ENCODE results near the gene MPRIP. TPM values are rescaled to one million over a fixed set of nuclear protein-coding genes. Genes with fewer than 3 reads are reported as not detected.

Gene MPRIP
- total RNA-seq, 2 donors from 2014 or later: 204 to 207 TPM

DNA sequence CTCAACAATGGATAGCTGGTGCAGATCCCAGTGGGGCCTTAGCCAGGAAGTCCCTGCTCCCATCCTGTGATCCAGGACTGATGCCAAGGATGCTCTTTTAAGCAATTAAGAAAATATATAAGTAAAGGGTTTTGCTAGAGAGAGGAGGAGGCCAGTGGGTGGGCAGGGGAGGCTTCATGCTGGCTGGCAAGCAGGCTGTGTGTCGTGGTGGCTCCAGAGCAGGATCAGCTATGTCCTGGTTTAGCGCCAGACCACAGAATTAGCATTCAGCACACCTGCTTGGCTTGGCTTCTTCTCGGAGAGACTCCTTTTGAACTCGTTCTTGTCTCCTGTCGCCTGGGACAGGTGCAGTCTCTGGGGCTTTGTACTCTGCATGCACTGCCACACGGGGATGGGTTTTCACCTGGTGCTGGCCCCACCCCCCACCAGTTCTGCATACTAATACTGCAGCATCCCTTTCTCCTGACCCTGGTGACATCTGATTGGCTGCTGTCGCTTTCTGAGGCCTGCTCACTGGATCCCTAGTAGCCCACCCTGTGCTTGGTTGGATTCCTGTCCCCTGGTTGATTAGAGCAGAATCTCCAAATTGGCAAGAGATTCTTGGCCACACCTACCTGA lies 97.8 kb downstream of the MPRIP start:
- Mint-ChIP-seq H3K4me3 (no peak overlapping the region), H3K27ac (peak overlapping the region; percentile 38), H3K36me3 (ENCODE audit: low read depth) (peaks cover 55% of the 10 kb centered on the region), H3K9me3 (no peaks in the 10 kb centered on the region), H3K4me1 (peaks cover 8% of the 10 kb centered on the region), H3K27me3 (no peaks in the 10 kb centered on the region)
- ATAC-seq (replicated peaks): peak; percentile 26

DNA sequence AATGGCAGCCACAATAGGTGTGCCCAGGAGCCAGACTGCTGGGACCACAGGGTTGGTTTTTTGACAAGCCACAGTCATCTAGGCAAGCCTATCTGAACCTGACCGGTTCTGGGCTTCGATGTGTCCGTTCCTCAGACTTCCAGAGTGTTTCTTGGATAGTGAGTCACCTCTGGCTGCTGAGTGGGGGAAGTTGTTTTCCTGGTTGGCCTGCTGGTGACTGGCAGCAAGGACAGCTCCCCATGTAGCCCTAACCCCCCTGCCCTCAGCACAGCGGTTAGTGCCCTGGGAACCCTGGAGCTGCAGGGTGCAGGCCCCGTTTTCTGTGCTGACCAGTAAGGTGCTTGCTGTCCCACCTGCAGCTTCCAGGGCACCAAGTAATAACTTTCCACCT lies 98.3 kb downstream of the MPRIP start:
- no peak overlapping the region for H3K4me3 Mint-ChIP-seq
- no peaks in the 10 kb centered on the region for H3K9me3 Mint-ChIP-seq
- H3K27me3 Mint-ChIP-seq: no peaks in the 10 kb centered on the region
- H3K36me3 Mint-ChIP-seq (ENCODE audit: low read depth): peaks cover 60% of the 10 kb centered on the region
- peaks cover 9% of the 10 kb centered on the region for H3K4me1 Mint-ChIP-seq
- H3K27ac Mint-ChIP-seq: no peak overlapping the region
- ATAC-seq (replicated peaks): no peak

DNA sequence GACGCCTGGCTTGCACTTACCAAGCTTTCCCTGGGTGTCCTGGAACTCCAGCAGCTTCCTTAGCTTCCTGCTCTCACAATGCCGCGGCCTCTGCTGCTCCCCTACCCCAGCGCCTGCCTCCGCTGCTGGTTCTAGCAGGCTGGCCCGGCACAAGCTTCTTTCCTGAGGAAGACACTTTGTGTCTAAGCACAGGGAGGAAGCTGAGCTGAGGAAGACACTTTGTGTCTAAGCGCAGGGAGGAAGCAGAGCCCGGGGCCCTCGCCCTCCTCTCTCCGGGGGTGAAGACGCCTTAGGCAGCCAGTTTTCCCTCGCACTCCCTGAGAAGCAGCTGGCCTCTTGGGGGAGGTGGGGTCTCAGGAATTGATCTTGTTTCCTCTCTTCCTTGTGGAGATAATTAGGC lies 99.0 kb downstream of the MPRIP start:
- H3K9me3 Mint-ChIP-seq: no peaks in the 10 kb centered on the region
- ATAC-seq (replicated peaks): no peak
- peaks cover 12% of the 10 kb centered on the region for H3K4me1 Mint-ChIP-seq
- no peaks in the 10 kb centered on the region for H3K27me3 Mint-ChIP-seq
- H3K4me3 Mint-ChIP-seq: no peak overlapping the region
- peaks cover 67% of the 10 kb centered on the region for H3K36me3 Mint-ChIP-seq (ENCODE audit: low read depth)
- peak overlapping the region; percentile 91 for H3K27ac Mint-ChIP-seq

DNA sequence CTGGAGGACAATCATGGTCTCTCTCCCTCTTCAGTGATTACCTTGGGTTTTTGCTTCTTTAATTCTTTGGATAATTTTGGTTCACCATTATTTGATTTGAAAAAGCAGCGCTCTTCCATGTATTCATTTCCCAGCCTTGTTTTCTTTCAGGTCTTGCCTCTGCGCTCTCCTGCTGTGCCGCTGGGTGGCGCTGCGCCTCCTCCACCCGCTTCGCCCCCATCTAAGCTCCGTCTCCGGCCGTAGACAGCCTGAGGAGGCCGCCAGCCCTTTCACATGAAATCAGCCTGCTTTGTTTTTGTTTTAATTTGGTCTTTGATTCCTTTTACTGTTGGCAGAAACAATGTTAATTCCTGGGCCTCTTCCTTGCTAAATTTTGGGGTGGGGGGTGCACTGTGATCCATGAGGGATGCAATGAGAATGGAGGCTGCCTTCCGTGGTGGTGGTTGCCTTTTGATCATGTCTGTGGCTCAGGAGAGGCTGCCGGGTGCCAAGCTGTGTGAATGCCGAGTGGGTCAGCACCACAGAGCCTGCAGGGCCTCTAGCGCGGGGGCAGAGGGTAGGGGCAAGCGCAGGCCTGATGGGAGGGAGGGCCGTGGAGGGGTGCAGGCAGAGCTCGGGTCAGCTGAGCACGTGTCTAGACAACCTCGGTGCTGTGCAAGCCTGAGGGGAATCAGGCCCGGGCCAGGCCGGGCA lies 99.7 kb downstream of the MPRIP start:
- Mint-ChIP-seq H3K4me1 (peaks cover 19% of the 10 kb centered on the region), H3K4me3 (peak overlapping the region; percentile 29), H3K9me3 (no peaks in the 10 kb centered on the region), H3K27ac (peak overlapping the region; percentile 91), H3K36me3 (ENCODE audit: low read depth) (peaks cover 68% of the 10 kb centered on the region), H3K27me3 (no peaks in the 10 kb centered on the region)
- peak; percentile 54 for ATAC-seq (replicated peaks)

DNA sequence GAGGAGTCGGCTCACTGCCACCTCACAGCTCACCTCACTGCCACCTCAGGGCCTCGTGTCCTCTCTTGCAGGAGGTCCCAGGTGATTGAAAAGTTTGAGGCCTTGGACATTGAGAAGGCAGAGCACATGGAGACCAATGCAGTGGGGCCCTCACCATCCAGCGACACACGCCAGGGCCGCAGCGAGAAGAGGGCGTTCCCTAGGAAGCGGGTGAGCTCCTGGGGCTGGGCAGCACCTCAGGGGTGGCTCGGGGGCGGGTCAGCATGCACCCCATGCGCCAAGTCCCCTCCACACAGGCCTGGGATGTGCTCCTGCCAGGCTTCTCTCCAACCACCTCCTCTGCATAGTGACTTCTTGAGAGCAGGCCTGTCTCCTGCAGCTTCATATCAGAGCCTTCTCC lies 100.3 kb downstream of the MPRIP start:
- Mint-ChIP-seq H3K36me3 (ENCODE audit: low read depth) (peaks cover 68% of the 10 kb centered on the region), H3K27ac (peak overlapping the region; percentile 91), H3K9me3 (no peaks in the 10 kb centered on the region), H3K27me3 (no peaks in the 10 kb centered on the region), H3K4me1 (peaks cover 20% of the 10 kb centered on the region), H3K4me3 (no peak overlapping the region)
- no peak for ATAC-seq (replicated peaks)

DNA sequence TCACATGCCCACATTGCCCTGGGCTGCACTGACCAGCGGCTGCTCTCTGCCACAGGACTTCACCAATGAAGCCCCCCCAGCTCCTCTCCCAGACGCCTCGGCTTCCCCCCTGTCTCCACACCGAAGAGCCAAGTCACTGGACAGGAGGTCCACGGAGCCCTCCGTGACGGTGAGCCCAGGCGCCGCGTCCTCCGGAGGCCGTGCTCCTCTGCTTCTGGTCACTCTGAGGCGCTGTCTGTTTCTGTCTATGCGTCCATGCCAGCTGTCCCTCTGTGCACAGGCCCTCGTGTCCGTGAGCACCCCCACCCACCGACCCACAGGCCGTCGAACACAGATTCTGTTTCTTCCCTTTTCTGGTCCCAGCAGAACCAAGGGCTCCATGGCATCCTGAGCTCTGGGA lies 101.2 kb downstream of the MPRIP start:
- no peaks in the 10 kb centered on the region for H3K27me3 Mint-ChIP-seq
- no peak overlapping the region for H3K4me3 Mint-ChIP-seq
- ATAC-seq (replicated peaks): no peak
- peaks cover 68% of the 10 kb centered on the region for H3K36me3 Mint-ChIP-seq (ENCODE audit: low read depth)
- H3K27ac Mint-ChIP-seq: no peak overlapping the region
- peaks cover 24% of the 10 kb centered on the region for H3K4me1 Mint-ChIP-seq
- H3K9me3 Mint-ChIP-seq: no peaks in the 10 kb centered on the region

DNA sequence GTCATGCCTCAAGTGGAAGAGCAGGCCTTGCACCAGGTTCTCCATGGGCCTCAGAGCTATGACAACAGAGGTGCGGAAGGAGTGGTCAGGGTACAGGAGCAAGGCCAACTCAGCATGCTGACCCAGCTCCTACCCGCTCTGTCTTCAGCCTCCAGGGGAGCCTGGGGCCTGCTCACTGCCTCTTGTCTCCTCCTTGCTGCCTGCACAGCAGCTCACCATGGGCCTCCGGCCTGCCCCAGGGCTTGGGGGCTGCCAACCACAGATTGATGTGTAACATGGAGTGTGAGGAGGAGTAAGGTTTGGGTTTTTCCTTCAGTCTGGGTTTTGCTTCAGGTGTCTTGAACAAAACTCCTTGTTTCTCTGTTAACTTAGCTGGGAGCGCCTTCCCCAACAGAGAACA lies 101.8 kb downstream of the MPRIP start:
- no peaks in the 10 kb centered on the region for H3K27me3 Mint-ChIP-seq
- H3K4me3 Mint-ChIP-seq: no peak overlapping the region
- H3K4me1 Mint-ChIP-seq: peaks cover 24% of the 10 kb centered on the region
- ATAC-seq (replicated peaks): no peak
- peaks cover 68% of the 10 kb centered on the region for H3K36me3 Mint-ChIP-seq (ENCODE audit: low read depth)
- no peaks in the 10 kb centered on the region for H3K9me3 Mint-ChIP-seq
- no peak overlapping the region for H3K27ac Mint-ChIP-seq

DNA sequence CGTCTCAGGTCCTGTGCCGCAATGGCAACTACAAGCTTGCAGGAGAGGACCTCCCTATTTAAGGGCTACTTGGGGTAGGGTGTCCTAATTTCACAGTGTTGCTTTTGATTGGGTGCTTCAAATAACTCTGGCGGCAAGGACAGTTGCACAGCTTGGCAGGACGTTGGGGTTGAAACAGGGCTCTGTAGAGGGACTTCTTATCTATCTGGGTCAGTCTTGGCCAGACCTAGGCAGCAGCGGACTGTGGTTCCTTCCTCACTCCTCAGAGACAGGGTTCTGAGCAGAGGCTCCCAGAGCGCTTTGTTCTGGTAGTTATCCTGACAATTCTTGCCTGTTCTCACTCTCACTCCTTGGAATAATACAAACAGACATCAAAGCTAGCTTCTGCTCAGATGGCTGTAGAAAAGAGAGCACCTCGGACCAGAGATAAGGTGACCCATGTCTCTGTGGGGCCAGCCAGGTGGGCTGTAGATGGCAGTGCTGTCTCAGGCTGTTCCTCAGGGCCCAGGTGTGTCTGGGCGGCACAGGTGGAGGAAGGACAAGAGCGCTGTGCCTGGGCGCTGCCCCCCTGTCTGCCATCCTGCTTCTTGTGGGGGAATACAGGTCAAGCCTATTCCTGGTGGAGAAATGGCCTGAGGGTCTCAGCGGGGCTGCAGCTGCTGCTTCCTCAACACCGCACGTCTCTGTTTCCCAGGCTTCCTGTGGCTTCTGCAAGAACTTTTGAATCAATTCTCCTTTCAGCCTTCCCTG lies 102.8 kb downstream of the MPRIP start:
- no peak for ATAC-seq (replicated peaks)
- H3K4me1 Mint-ChIP-seq: peaks cover 28% of the 10 kb centered on the region
- H3K27me3 Mint-ChIP-seq: no peaks in the 10 kb centered on the region
- H3K4me3 Mint-ChIP-seq: no peak overlapping the region
- no peaks in the 10 kb centered on the region for H3K9me3 Mint-ChIP-seq
- peak overlapping the region; percentile 83 for H3K27ac Mint-ChIP-seq
- peaks cover 74% of the 10 kb centered on the region for H3K36me3 Mint-ChIP-seq (ENCODE audit: low read depth)

DNA sequence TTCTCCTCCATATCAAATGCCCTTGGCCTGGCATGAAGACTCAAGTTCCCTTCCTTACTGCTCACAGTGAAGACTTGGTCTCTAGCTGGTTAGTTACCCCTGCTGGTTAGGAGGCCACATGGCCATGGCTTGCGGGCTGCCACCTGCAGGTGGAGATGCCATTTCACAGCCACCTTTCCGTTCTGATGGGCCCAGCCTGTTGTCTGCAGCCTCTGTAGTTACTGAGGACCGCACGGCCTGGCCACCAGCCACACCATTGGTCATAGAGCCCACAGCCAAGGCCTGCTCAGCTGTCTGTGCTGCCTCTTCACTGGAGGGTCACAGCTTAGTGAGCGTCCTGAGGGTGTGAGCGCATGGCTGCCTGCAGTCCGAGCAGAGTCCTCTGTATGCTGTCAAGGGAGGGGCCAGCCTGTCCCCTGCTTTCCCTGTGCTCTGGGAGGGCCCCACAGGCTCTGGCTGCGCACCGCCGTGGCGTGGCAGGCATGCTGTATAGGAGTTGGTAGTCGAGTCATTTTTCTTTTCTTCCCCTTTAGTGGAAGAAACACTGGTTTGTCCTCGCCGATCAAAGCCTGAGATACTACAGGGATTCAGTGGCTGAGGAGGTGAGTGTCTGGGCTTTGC lies 104.6 kb downstream of the MPRIP start:
- Mint-ChIP-seq H3K36me3 (ENCODE audit: low read depth) (peaks cover 87% of the 10 kb centered on the region), H3K27me3 (no peaks in the 10 kb centered on the region), H3K27ac (peak overlapping the region; percentile 83), H3K4me1 (peaks cover 39% of the 10 kb centered on the region), H3K4me3 (no peak overlapping the region), H3K9me3 (no peaks in the 10 kb centered on the region)
- ATAC-seq (replicated peaks): peak; percentile 24

DNA sequence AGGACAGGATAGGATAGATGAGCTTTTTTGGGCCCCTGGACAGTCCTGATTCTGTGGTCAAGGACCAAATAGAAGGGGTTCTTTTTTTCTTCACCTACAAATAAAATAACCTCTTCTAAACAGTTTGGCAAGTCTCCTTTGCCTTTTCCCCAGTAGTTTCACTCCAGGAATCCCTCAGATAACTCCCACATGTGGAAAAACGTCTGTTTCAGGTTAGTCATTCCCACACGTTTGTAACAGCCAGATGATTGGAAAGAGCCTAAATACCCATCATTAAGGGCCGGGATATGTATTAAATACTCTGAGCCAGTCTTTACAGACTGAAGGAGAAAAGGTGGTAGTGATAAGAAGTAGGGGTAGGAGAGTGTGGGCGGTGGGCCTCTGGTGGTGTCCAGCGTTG lies 105.6 kb downstream of the MPRIP start:
- peaks cover 43% of the 10 kb centered on the region for H3K4me1 Mint-ChIP-seq
- H3K36me3 Mint-ChIP-seq (ENCODE audit: low read depth): peaks cover 88% of the 10 kb centered on the region
- H3K9me3 Mint-ChIP-seq: no peaks in the 10 kb centered on the region
- peak overlapping the region; percentile 83 for H3K27ac Mint-ChIP-seq
- no peaks in the 10 kb centered on the region for H3K27me3 Mint-ChIP-seq
- no peak overlapping the region for H3K4me3 Mint-ChIP-seq
- no peak for ATAC-seq (replicated peaks)

DNA sequence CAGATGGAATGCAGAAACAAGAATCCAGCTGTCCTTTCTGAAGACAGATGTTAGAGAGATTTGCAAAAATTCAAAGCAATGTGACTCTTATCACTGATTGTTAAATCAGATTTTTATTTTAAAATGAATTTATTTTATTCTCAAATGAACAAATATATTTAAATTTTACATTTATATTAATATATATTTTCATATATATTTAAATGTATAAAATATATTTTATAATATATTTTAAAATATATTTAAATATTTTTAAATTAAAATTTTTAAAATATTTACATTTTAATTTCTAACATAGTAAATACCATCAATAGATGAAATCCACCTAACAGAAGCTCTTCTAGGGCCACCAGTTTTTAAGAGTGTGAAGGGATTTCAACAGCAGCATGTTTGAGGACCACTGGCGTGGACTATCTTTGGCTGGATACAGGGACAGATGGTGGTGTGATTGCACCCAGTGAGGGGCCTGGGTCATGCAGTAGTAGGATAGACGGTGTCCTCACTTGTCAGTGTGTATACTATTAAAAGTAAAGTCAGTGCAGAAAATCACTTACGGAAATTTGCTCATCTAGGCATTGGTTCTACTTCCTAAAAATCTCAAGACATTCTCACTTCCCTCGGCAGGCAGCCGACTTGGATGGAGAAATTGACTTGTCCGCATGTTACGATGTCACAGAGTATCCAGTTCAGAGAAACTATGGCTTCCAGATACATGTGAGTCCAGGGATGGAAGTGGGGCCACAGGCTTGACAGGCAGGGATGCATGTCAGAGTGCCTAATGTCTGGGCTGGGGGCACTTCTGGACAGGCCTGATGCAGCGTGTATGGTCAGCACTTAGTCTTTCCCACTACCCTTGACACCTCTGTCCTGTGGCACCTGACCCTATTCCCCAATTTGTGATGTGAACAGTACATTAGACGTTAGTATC lies 107.5 kb downstream of the MPRIP start:
- ATAC-seq (replicated peaks): no peak
- Mint-ChIP-seq H3K27ac (peak overlapping the region; percentile 90), H3K4me3 (peak overlapping the region; percentile 78), H3K9me3 (no peaks in the 10 kb centered on the region), H3K36me3 (ENCODE audit: low read depth) (peaks cover 96% of the 10 kb centered on the region), H3K27me3 (no peaks in the 10 kb centered on the region), H3K4me1 (peaks cover 61% of the 10 kb centered on the region)

DNA sequence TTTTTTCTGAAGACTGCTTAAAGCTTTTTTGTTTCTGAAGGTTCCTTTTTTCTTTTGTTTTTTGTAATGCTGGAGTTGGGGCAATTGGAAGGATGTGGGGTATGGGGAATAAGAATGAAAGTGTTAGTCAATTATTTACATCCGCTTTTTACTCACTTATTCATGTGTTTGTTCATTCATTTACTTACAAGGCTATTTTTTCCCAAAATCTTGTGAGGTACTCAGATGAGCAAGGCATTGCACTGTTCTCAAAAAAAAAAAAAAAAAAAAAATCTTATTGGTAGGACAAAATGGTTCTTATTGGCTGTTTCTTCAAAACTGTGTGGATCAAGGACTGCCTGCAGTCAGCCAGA lies 108.2 kb downstream of the MPRIP start:
- Mint-ChIP-seq H3K4me1 (peaks cover 63% of the 10 kb centered on the region), H3K27ac (peak overlapping the region; percentile 90), H3K27me3 (no peaks in the 10 kb centered on the region), H3K4me3 (peak overlapping the region; percentile 78), H3K36me3 (ENCODE audit: low read depth) (peaks cover 96% of the 10 kb centered on the region), H3K9me3 (no peaks in the 10 kb centered on the region)
- ATAC-seq (replicated peaks): peak; percentile 50

DNA sequence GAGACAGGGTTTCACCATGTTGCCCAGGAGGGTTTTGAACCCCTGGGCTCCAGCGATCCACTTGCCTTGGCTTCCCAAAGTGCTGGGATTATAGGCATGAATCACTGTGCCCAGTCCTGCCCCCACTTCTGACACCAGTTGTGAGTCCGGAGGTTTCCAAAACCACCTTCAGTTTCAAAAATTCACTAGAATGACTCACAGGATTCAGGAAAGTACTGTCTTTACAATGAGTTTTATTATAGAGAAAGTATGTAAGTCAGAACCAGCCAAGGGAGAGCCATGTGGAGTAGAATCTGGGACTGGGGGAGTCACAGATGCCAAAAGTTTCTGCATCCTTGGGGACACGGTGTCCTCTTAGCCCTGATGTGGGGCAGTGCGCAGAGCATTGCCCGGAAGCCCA lies 108.8 kb downstream of the MPRIP start:
- Mint-ChIP-seq H3K36me3 (ENCODE audit: low read depth) (peaks cover 96% of the 10 kb centered on the region), H3K4me1 (peaks cover 59% of the 10 kb centered on the region), H3K4me3 (peak overlapping the region; percentile 78), H3K27me3 (no peaks in the 10 kb centered on the region), H3K9me3 (no peaks in the 10 kb centered on the region), H3K27ac (peak overlapping the region; percentile 90)
- ATAC-seq (replicated peaks): peak; percentile 73

DNA sequence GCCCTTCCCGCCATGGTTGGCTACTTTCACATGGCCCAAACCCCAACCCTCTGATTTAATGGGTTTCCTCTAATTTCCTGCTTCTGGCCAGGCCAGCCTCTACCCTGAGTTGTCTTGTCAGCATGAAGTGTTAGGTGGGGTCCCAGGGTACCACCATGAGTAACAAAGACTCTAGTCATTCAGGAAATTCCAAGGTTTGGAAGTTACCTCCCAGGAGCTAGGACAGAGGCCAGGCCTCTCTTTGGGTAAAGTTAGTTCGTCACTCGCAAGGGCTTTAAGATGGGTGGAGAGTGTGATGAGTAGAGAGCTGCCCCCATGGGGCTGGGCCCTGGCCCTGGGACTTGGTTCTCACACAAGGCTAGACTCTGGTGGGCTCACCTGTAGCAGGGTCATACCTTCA lies 109.3 kb downstream of the MPRIP start:
- Mint-ChIP-seq H3K9me3 (no peaks in the 10 kb centered on the region), H3K36me3 (ENCODE audit: low read depth) (peaks cover 96% of the 10 kb centered on the region), H3K27ac (peak overlapping the region; percentile 90), H3K4me3 (peak overlapping the region; percentile 78), H3K27me3 (no peaks in the 10 kb centered on the region), H3K4me1 (peaks cover 56% of the 10 kb centered on the region)
- no peak for ATAC-seq (replicated peaks)

Measured in activated T-helper 17 cell treated with anti-CD3 and anti-CD28 coated beads, Interleukin-2, amount 50 U/mL, for 72 hours (primary cell).